NCI-H128 (cell line): Measurements from ENCODE around the gene CLINT1.

ENCODE experiments used
- DNase-seq: peaks from one replicate; lab custom pipeline; 2025; ENCODE audit not compliant: unreplicated experiment; lab: John Stamatoyannopoulos, UW

CLINT1 gene

GRCh38 chr5:157761690-157762621 is 97.0 kb downstream of the CLINT1 start:
- no peak for DNase-seq

GRCh38 chr5:157758706-157759105 is 100.2 kb downstream of the CLINT1 start:
- DNase-seq = no peak

DNA sequence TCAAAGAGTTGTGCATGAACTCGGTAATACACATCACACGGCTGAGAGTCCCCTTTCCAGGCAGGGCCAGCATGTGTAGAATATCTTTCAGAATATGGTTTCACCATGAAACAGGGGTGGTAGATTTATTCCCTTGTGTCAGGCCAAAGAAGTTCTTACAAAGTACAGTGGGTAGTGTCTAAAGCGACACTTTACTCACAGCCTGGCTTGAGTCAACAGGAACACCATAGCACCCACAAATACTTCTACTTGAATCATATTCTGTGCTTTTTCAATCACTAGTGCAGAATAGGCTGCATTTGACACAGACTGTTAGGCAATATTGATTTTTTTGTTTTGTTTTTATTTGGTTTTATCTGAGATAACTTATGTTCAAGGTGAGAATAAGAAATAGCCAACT is 102.8 kb downstream of the CLINT1 start:
- no peak for DNase-seq

DNA sequence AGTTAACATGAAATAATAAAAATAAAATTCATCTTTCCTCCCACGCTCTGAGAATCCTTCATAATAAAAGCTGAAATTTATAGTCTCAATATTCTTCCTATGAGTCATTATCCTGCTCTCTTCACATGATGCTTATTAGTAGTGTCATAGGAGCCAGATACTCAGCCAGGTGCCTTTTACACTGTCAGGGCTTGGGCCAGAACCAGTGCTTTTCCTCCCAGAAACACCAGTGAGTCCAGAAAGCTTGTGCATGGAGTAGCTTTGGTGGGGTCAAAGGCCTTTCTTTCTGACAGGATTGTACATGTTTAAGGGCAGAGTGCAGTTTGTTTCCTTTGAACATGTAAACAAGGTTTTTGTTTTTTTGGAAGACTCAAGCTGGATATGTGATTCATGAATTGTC is 108.6 kb downstream of the CLINT1 start:
- no peak for DNase-seq

- no peak for DNase-seq
Observed at GRCh38 chr5:157749462-157749799, 109.5 kb downstream of the CLINT1 start.

DNA sequence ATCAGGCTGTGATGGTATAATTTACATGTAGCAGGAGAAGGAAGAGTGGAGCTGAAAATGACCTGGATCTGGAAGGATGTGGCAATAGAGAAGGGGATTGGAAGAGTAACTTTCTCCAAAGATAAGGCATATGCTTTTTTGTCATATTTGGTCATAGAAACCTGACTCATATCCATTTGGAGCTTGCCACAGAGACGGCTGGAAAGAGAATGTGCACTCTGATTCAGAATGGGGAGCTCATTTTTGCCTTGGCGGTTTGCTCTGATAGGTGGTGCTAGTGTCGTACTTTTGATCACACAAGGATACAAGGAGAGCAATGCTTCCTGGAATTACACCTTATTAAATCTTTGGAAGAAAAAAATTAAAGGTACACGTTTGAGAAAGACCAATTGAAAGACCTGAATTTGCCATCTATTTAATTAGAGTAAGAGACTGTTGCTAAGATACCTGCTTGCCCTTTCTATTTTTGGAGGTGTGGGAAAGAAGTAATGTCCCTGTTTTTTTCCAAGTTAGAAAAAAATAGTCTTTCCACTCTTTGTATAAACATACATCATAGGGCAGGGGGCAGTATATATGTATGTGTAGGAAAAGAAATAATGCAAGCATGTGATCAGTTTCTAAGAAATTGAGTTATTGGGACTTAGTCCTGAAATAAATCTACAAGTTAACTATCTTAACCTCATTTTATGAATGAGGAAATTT is 110.0 kb downstream of the CLINT1 start:
- no peak for DNase-seq

DNA sequence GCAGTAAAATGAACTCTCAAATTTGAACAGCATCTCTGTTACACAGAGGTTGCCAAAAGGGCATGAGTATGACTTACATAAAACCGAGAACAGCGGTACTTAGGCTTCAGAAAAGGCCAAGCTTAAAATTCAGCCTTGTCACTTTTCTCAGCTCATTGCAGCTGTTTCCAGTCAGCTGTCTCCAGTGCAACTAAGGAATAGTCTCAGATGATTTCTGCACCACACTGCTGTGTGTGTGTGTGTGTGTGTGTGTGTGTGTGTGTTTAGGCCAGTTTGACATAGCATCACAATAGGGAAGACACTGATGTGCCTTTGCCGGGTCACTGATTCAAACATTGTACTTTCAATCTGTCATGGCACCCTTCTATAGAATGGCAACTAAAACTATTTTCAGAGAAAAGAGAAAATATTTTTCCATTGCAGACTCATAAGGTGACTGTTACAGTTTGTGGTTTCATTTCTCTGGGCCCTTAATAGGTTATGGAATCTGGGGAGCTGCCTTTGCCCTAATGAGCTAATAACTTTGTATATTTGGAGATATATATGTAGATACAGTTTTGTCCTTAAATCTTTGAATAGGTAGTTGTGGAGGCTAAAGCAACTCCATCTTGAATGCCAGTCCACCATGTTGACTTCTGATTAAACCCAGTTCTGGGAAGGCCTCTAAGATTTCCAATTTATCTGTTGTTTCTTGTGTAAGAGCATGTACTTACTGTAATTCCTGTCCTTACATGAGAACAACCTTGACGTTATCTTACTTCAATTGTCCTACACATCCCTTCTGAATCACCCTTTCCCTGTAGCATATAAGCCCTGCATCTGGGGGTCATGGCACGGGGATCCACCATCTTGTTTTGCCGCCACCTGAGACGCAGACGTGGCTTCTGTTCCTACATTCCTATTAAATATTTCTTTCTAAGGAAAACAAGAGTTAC is 110.9 kb downstream of the CLINT1 start:
- no peak for DNase-seq

- no peak for DNase-seq
Observed at GRCh38 chr5:157747173-157747740, 111.7 kb downstream of the CLINT1 start.

DNA sequence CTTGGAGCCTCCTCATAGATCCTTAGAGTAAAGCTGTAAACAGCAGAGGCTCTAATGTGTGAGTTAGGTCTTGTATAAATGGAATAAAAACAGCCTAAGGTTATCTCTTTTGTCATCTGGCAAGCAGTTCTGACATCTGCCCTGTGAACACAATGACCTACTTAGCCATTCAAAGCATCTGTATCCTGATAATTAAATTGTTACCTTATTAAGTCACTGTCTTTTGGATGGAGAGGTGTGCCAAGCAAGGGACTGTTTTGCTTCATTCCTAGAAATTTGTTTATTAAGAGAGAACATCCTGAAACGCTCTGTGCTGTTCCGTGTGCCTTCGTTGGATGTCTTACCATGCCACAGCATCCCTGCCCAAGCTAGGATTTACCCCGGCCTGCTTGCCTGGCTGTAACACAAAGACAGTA is 113.9 kb downstream of the CLINT1 start:
- DNase-seq = no peak

GRCh38 chr5:157744051-157745011 is 114.6 kb downstream of the CLINT1 start:
- DNase-seq = no peak

GRCh38 chr5:157743163-157744050 is 115.5 kb downstream of the CLINT1 start, which contains the start of gene LSM11:
Gene LSM11 (plus strand): TSS chr5:157743712. CDS start chr5:157743751, 39 bp downstream.
- peak; percentile 54 for DNase-seq

DNA sequence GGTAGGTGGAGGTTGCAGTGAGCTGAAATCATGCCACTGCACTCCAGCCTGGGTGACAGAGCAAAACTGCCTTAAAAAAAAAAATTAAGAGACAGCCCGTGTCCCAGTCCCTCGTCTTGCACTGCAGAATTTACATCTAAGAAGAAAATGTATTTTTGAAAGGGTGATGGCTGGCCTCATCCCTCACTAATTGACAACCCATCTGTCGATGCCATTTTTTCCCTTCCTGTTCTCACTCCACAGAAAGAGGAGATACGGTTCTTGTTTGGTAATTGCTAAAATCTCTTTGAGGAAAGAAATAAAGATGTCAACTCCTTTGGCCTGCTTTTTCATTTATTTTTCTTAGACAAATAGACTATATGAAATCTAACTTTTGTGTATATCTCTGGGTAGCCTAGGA is 117.8 kb downstream of the CLINT1 start:
- DNase-seq = no peak

GRCh38 chr5:157740229-157740610 is 118.7 kb downstream of the CLINT1 start:
- no peak for DNase-seq

GRCh38 chr5:157739388-157740228 is 119.3 kb downstream of the CLINT1 start:
- DNase-seq = no peak

DNA sequence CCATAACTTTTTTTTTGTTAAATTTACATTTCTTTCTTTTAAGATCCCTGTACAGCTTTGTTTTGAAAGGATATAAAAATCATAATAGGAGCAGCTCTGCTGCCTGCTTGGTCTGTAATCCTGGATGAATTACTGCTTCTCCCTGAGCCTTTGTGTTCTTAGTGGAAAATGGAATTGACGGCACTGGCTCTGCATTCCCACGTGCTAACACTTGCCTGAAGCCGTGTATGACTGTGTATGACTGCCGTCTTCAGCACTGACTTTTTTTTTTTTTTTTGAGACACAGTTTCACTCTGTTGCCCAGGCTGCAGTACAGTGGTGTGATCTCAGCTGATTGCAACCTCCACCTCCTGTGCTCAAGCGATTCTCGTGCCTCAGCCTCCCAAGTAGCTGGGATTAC is 123.0 kb downstream of the CLINT1 start:
- DNase-seq = no peak
